Fibroblast of lung (primary cell): ENCODE data around the gene NME8. TPM values are rescaled to one million over a fixed set of nuclear protein-coding genes. Genes with fewer than 3 reads are reported as not detected.

Experiments used
- DNase-seq, 2 donors: peaks; one replicate each; pipeline versions ENCODE4 v3.0.0 to v3.0.0-alpha.2; 2010; ENCODE audit warnings: low read depth in 2 of 2
- H2AFZ ChIP-seq: 2 replicates; pipeline ENCODE4 v1.5.1; 2012; ENCODE audit warnings: low read length, control low read depth, inconsistent platforms
- H3K27ac ChIP-seq: 2 replicates; pipeline ENCODE4 v1.5.1; 2011; ENCODE audit warnings: low read length, control low read depth; ENCODE audit not compliant: insufficient read depth
- H3K27me3 ChIP-seq: 2 replicates; pipeline ENCODE4 v1.5.1; 2011; ENCODE audit warnings: mild to moderate bottlenecking, low read length; ENCODE audit not compliant: control insufficient read depth, insufficient read depth
- H3K36me3 ChIP-seq: 2 replicates; pipeline ENCODE4 v1.5.1; 2011; ENCODE audit warnings: low read length; ENCODE audit not compliant: control insufficient read depth, insufficient read depth
- H3K4me1 ChIP-seq: 2 replicates; pipeline ENCODE4 v1.5.1; 2011; ENCODE audit warnings: low read length; ENCODE audit not compliant: control insufficient read depth, insufficient read depth; ENCODE audit errors: extremely low read depth
- H3K4me2 ChIP-seq: 2 replicates; pipeline ENCODE4 v1.5.1; 2011; ENCODE audit warnings: low read length, control low read depth; ENCODE audit not compliant: insufficient read depth; ENCODE audit errors: extremely low read depth
- H3K4me3 ChIP-seq, 4 experiments: fragments of 200-600 bp in 1 of 4; sonication (generic) in 1 of 4; replicated peaks in 1 of 4; 2 replicates each; pipeline ENCODE4 v1.5.1; 2011 to 2016; ENCODE audit warnings: low read length in 4 of 4, low read depth in 3 of 4, mild to moderate bottlenecking in 3 of 4, control low read depth in 2 of 4, inconsistent platforms in 1 of 4, mixed read lengths in 1 of 4; ENCODE audit not compliant: insufficient read depth in 1 of 4; ENCODE audit errors: control extremely low read depth in 1 of 4
- H3K79me2 ChIP-seq: 2 replicates; pipeline ENCODE4 v1.5.1; 2012; ENCODE audit warnings: mild to moderate bottlenecking, low read length, inconsistent platforms; ENCODE audit not compliant: control insufficient read depth, insufficient read depth
- H3K9ac ChIP-seq: 2 replicates; pipeline ENCODE4 v1.5.1; 2011; ENCODE audit warnings: mild to moderate bottlenecking, low read length, control low read depth; ENCODE audit not compliant: insufficient read depth
- H3K9me3 ChIP-seq: 2 replicates; pipeline ENCODE4 v1.5.1; 2012; ENCODE audit warnings: low read depth, low read length; ENCODE audit not compliant: control insufficient read depth, insufficient read depth
- H4K20me1 ChIP-seq: 2 replicates; pipeline ENCODE4 v1.5.1; 2011; ENCODE audit warnings: low read length; ENCODE audit not compliant: control insufficient read depth, insufficient read depth; ENCODE audit errors: extremely low read depth
- EZH2 ChIP-seq: IDR thresholded peaks from 2 replicates; pipeline ENCODE4 v1.5.1; 2012; ENCODE audit warnings: low read length, control low read depth, mild to moderate bottlenecking; ENCODE audit errors: missing control alignments
- polyA plus RNA-seq, 2 donors: library from polyadenylated mRNA; depleted of rRNA in 1 of 2; stranded (reverse) in 1 of 2; unstranded in 1 of 2; fragments of >200 nt; gene quantifications; 2 replicates each; pipeline ENCODE4 v1.2.1, GENCODE V29; 2011 to 2012; ENCODE audit warnings: missing spikeins in 1 of 2
- total RNA-seq: library from RNA; depleted of rRNA; stranded (reverse); fragments of >200 nt; gene quantifications from 2 replicates; pipeline ENCODE4 v1.2.1, GENCODE V29; 2014
- TF ChIP-seq, protein P1 (sequence below), 2 donors: IDR thresholded peaks in 1 of 2; conservative IDR thresholded peaks in 1 of 2; 1 replicate in 1 of 2; 2 replicates in 1 of 2; pipeline ENCODE4 v1.5.1; 2011 to 2012; ENCODE audit warnings: low read length in 2 of 2, control low read depth in 1 of 2, inconsistent platforms in 1 of 2, low read depth in 1 of 2, mild to moderate bottlenecking in 1 of 2

NME8 gene
- total and polyA plus RNA-seq, 2 donors (not counting 1 experiment from before 2014, with no cell fraction given), result not detected

DNA sequence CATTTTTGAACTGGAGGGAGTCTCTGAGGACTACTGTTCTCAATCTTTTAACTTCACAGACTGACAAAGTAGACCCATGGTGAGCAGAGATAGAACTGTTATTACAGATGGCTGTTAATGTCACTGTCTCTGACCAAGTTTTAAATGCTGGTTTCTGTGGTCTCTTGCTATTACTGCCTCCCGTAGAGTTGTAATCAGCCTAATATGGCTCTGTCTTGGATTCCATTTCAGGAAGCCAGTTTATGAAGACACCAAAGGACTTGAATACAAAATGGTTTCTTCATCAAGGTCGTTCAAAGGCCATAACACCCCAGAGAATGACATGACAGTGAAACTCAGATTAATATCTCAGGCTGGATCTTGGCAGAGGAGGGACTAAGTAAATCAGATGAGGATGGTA is 64.4 kb downstream of the NME8 start:
- DNase-seq, result peak in 1 of 2 donors; percentile 45
- no peaks in the 10 kb centered on the region for H3K9me3 ChIP-seq
- H3K36me3 ChIP-seq, result no peaks in the 10 kb centered on the region
- peaks cover 6% of the 10 kb centered on the region for H3K27me3 ChIP-seq
- H2AFZ ChIP-seq, result no peak overlapping the region
- no peak overlapping the region for H3K9ac ChIP-seq
- H3K4me1 ChIP-seq, result peaks cover 2% of the 10 kb centered on the region
- H3K4me3 ChIP-seq, result no peak overlapping the region
- H3K27ac ChIP-seq, result no peak overlapping the region
- no peak for TF ChIP-seq EZH2
- TF ChIP-seq, protein P1, sequence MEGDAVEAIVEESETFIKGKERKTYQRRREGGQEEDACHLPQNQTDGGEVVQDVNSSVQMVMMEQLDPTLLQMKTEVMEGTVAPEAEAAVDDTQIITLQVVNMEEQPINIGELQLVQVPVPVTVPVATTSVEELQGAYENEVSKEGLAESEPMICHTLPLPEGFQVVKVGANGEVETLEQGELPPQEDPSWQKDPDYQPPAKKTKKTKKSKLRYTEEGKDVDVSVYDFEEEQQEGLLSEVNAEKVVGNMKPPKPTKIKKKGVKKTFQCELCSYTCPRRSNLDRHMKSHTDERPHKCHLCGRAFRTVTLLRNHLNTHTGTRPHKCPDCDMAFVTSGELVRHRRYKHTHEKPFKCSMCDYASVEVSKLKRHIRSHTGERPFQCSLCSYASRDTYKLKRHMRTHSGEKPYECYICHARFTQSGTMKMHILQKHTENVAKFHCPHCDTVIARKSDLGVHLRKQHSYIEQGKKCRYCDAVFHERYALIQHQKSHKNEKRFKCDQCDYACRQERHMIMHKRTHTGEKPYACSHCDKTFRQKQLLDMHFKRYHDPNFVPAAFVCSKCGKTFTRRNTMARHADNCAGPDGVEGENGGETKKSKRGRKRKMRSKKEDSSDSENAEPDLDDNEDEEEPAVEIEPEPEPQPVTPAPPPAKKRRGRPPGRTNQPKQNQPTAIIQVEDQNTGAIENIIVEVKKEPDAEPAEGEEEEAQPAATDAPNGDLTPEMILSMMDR (conservative IDR thresholded peaks at IDR 0.05 in 1 of 2, IDR thresholded peaks at IDR 0.05 in 1 of 2; ENCODE audit: low read depth in 1 of 2, low read length in 2 of 2), result no peak
- no peaks in the 10 kb centered on the region for H4K20me1 ChIP-seq
- no peak overlapping the region for H3K4me2 ChIP-seq
- no peaks in the 10 kb centered on the region for H3K79me2 ChIP-seq

DNA sequence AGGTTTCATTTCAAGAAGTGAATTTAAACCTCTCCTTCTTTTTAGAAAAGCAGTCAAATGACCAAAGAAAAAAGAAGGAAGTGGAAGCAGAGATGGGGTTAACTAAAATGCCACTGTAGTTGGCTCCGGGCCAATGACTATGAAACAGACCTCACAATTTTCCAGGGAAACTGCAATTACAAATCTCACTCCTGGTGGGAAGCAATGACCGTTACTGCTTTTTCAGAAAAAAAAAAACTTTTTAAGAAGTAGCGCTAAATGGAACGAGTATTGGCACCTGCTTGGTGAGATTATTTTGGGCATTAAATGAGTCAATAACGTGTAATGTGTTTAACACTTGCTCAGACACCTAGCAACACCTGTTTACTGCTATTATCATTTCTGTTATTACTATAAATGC is 67.0 kb downstream of the NME8 start:
- peak in 1 of 2 donors; percentile 25 for DNase-seq
- peaks cover 11% of the 10 kb centered on the region for H3K27me3 ChIP-seq
- no peaks in the 10 kb centered on the region for H3K36me3 ChIP-seq
- H3K4me3 ChIP-seq, result peak overlapping the region in 1 of 4 experiments; percentile 60
- H3K4me1 ChIP-seq, result no peaks in the 10 kb centered on the region
- H3K4me2 ChIP-seq, result no peak overlapping the region
- no peak for TF ChIP-seq EZH2
- TF ChIP-seq, protein P1 (conservative IDR thresholded peaks at IDR 0.05 in 1 of 2, IDR thresholded peaks at IDR 0.05 in 1 of 2; ENCODE audit: low read depth in 1 of 2, low read length in 2 of 2), result no peak
- no peak overlapping the region for H3K27ac ChIP-seq
- H3K9me3 ChIP-seq, result no peaks in the 10 kb centered on the region
- no peak overlapping the region for H2AFZ ChIP-seq
- H3K9ac ChIP-seq, result no peak overlapping the region
- H3K79me2 ChIP-seq, result no peaks in the 10 kb centered on the region
- H4K20me1 ChIP-seq, result no peaks in the 10 kb centered on the region

DNA sequence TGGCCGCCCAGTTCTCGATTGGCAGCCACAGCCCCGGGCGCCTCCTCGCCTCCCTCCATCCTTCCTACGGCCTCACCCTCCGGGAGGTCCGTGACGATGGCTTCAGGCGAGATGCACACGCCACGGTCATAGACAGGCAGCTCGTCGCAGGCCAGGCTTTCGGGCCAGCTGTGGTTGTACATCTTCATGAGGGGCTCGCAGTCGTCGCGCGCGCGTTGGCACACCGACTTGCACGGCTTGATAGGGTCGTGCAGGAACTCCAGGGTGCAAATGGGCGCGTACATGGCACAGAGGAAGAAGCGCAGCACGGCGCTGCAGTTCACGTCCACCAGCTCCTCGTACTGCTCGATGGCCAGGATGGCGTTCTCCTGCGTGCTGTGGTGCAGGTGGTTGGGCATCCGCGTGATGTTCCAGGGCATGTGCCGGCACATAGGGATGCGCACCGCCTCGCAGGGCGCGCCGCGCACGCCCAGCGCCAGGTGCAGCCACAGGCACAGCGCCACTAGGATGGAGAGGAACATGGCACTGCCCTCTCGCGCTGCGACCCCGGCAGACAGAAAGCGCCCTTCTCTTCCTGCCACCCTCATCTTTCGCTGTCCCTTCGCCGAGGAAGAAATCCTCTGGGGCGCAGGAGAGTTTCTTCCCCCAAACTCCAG is 67.7 kb downstream of the NME8 start:
- Histone ChIP-seq H3K9ac (peak overlapping the region; percentile 12), H2AFZ (peak overlapping the region; percentile 67), H3K9me3 (no peaks in the 10 kb centered on the region), H3K27me3 (peaks cover 11% of the 10 kb centered on the region), H4K20me1 (no peaks in the 10 kb centered on the region), H3K27ac (no peak overlapping the region), H3K79me2 (no peaks in the 10 kb centered on the region), H3K4me3 (peak overlapping the region; percentile 38 to 60 (median 52)), H3K4me2 (peak overlapping the region; percentile 62), H3K36me3 (no peaks in the 10 kb centered on the region), H3K4me1 (no peaks in the 10 kb centered on the region)
- DNase-seq, result peak; percentile 2 to 32
- TF ChIP-seq EZH2, result peak; percentile 72
- TF ChIP-seq, protein P1 (conservative IDR thresholded peaks at IDR 0.05 in 1 of 2, IDR thresholded peaks at IDR 0.05 in 1 of 2; ENCODE audit: low read depth in 1 of 2, low read length in 2 of 2), result no peak
